SJCRH30 (cell line): ENCODE measurements around the gene MASP2. TPM values are rescaled to one million over a fixed set of nuclear protein-coding genes. Genes with fewer than 3 reads are reported as not detected.
A peak's percentile ranks its signal among the peaks of the same experiment; 100 is the strongest.

ENCODE experiments used
- DNase-seq, 2 experiments: peaks; one replicate each; pipeline ENCODE4 v3.0.0-alpha.2; 2015 to 2020
- H3K27ac ChIP-seq: fragments of 250-450 bp; sonication (Bioruptor Pico); 2 replicates; pipeline ENCODE4 v1.5.1; 2020; ENCODE audit warnings: mild to moderate bottlenecking, moderate library complexity
- H3K27me3 ChIP-seq: fragments of 250-450 bp; sonication (Bioruptor Pico); 2 replicates; pipeline ENCODE4 v1.5.1; 2020; ENCODE audit warnings: mild to moderate bottlenecking, moderate library complexity
- H3K36me3 ChIP-seq: fragments of 250-450 bp; sonication (Bioruptor Pico); 2 replicates; pipeline ENCODE4 v1.5.1; 2020; ENCODE audit warnings: mild to moderate bottlenecking, moderate library complexity
- H3K4me1 ChIP-seq: fragments of 250-450 bp; sonication (Bioruptor Pico); 2 replicates; pipeline ENCODE4 v1.5.1; 2020; ENCODE audit warnings: mild to moderate bottlenecking, moderate library complexity
- H3K4me3 ChIP-seq: fragments of 250-450 bp; sonication (Bioruptor Pico); 2 replicates; pipeline ENCODE4 v1.5.1; 2020; ENCODE audit warnings: mild to moderate bottlenecking, moderate library complexity
- H3K9me3 ChIP-seq: fragments of 250-450 bp; sonication (Bioruptor Pico); replicated peaks from 2 replicates; pipeline ENCODE4 v1.5.1; 2020; ENCODE audit warnings: mild to moderate bottlenecking, moderate library complexity
- total RNA-seq: library from RNA; depleted of rRNA; stranded (reverse); fragments of >200 nt; shearing (Covaris generic); gene quantifications from 2 replicates; pipeline ENCODE4 v1.2.3, GENCODE V29; 2014

Gene MASP2
- total RNA-seq, 1 experiment from 2014 or later, result 0.08 TPM

DNA sequence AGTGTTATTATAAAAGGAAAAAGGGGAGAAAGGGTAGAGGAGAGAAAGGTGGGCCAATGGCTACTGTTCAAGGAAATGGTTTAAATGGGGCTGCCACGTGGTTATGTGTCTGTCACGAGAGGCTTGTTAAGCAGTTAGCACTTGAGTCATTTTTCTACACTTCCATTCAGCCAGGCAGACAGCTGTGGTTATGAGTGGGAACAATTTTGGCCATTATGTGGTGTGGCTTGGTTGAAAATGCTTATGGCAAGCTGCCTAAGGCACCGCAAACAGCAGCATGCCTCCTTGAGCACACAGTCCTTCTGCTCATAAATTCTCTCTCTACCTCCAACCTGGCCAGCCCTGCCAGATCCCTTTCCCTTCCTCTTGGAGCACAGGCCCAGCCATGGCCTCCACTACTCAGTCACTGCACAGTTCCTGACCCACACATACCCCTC, 15.9 kb upstream of the MASP2 start:
- DNase-seq, result no peak
- H3K4me1 ChIP-seq, result no peaks in the 10 kb centered on the region
- no peaks in the 10 kb centered on the region for H3K9me3 ChIP-seq
- no peak overlapping the region for H3K27ac ChIP-seq
- peaks cover 35% of the 10 kb centered on the region for H3K36me3 ChIP-seq
- H3K27me3 ChIP-seq, result no peaks in the 10 kb centered on the region
- H3K4me3 ChIP-seq, result no peak overlapping the region

DNA sequence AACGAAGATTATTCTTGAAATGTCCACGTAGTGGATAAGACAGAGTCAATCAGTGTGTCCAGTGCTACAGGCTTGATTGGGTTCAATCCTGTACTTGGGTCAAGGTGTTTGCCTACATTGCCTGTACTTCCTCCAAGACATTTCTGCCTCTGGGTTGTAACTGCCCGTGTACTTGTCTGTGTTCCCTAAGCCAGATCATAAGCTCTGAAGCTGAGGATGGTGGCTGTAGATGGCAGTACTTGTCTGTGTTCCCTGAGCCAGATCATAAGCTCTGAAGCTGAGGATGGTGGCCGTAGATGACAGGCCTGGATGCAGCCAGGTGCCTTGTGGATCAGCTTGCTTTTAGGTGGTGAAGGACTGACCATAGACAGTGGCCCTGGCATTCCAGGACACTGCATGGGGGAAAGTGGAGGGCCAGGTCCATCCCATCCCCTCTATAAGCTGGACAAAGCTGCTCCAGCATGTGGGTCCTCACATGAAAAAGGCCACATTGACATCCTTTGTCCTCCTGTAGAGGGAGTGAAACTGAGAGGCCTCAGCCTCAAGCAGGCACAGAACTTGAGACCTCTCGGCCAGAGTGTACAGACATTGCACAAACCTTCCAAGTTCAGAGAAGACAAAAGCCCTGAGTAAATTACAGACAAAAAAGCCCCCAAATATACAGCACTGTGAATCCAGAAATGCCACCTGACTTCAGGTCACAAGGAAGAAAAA, 14.8 kb upstream of the MASP2 start:
- no peaks in the 10 kb centered on the region for H3K4me1 ChIP-seq
- DNase-seq, result no peak
- peaks cover 31% of the 10 kb centered on the region for H3K36me3 ChIP-seq
- no peaks in the 10 kb centered on the region for H3K9me3 ChIP-seq
- H3K27me3 ChIP-seq, result no peaks in the 10 kb centered on the region
- no peak overlapping the region for H3K4me3 ChIP-seq
- no peak overlapping the region for H3K27ac ChIP-seq

DNA sequence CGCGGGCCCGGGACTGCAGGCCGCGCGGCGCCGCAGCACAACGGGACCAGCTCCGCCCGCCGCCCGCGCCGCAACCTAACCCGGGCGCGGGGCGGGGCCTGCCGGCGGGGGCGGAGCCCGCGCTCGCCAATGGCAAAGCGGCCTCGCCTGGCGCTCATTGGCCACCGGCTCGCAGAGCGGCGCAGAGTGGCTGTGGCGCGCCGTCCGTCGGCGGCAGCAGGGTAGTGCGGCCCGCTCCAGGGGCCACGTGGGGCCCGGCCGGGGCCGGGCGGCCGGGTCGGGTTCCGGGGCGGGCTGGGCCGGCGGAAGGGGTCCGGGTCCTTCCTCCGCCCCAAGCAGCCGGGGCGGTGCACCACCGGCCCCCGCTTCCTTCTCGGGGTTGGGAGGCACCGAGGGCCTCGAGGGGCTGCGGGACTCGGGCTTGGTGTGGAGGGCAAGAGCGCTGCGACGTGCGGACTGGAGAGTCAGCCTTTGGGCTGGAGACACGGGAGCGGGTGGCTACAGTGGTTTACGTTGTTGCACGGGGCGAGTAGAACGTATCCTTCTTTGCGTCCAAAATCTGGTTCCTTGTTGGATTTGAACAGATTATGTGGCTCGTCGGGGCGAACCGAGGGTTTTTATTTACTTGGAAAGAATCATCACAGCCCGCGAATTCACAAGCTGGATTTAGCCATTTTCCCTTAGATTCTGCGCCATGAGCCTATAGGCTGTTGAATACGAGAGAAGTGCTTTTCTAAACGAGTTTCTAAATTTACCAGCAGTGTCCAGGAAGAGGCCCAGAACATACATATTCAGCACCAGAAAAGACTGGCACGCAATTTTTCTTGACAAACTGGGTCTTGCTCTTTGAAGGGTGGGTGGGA, 13.2 kb upstream of the MASP2 start, which contains the start of gene SRM:
TSS of gene SRM (minus strand) at position 51 of the 863 bp plus-strand sequence. CDS start 75 bp downstream, outside the sequence.
- peak; percentile 89 to 93 for DNase-seq
- H3K27me3 ChIP-seq, result no peaks in the 10 kb centered on the region
- no peaks in the 10 kb centered on the region for H3K9me3 ChIP-seq
- H3K4me3 ChIP-seq, result peak within 1 kb of the TSS; percentile 74
- H3K4me1 ChIP-seq, result no peaks in the 10 kb centered on the region
- peak within 1 kb of the TSS; percentile 51 for H3K27ac ChIP-seq
- peaks cover 24% of the 10 kb centered on the region for H3K36me3 ChIP-seq

DNA sequence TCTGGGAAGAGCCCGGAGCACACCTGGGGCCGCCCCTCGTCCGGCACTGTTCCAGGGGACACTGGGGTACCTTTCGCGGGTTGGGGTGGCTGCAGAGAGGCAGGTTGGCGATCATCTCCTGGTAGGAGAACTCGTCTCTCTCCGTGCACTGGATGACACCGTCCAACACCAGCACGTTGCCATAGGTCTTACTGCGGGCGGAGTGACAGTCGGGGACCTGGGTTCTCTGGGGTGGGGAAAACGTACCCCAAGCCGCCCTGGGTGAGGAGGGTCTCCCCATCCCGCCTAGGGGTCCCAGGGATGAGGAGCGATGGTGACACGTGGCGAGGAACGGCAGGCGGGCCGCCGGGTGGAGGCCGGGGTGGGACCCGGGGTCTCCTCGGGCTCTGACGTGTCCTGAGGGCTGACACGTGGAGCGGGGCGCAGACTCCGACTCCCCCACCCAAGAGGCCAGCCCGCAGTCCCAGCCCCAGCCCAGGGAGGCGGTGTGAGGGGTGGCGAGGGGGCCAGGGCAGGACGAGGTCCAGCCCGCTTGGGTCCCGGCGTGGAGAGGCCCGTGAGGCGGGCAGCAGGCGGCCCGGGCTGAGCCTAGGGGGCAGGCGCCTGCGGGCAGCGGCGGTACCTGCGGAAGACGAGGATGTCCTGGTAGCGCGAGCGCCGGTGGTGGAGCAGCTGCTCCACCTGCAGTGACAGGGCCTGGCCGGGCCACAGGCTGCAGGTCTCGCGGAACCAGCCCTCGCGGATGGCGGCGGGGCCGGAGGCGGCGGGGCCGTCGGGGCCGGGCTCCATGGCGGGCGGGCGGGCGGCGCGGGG, 12.3 kb upstream of the MASP2 start:
- DNase-seq, result no peak
- H3K9me3 ChIP-seq, result no peaks in the 10 kb centered on the region
- H3K36me3 ChIP-seq, result peaks cover 19% of the 10 kb centered on the region

DNA sequence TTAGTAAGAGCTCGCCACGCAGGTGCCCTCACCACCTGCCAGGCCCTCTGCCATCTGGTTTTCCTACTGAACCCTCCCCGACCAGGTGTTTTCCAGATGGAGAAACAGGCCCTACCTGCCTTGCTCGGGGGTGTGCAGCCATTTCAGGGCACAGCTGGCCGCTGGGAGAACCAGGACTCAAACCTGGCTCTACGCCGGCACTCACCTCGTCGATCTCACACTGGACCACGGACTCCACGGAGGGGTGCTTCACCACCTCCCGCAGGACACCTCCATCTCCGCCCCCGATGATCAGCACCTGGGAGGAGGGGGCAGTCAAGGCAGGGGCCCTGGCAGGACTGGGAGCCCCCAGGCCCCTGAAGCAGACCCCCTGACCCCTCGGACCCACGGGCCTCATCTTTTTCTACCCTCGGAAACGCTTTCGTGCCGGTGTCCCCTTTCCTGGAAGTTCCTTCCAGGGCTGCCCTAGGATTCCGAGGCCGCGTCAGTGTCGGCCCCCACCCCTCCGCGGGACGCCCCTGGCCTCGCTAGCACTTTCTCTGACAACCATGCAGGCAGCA, 11.6 kb upstream of the MASP2 start:
- Histone ChIP-seq H3K4me1 (no peaks in the 10 kb centered on the region), H3K27me3 (no peaks in the 10 kb centered on the region), H3K27ac (no peak overlapping the region), H3K4me3 (peak overlapping the region; percentile 74), H3K36me3 (peaks cover 19% of the 10 kb centered on the region), H3K9me3 (no peaks in the 10 kb centered on the region)
- no peak for DNase-seq

More for the DNA sequence above, 12.3 kb upstream of the MASP2 start:
- Histone ChIP-seq H3K27me3 (no peaks in the 10 kb centered on the region), H3K4me1 (no peaks in the 10 kb centered on the region), H3K27ac (peak overlapping the region; percentile 51), H3K4me3 (peak overlapping the region; percentile 74)

DNA sequence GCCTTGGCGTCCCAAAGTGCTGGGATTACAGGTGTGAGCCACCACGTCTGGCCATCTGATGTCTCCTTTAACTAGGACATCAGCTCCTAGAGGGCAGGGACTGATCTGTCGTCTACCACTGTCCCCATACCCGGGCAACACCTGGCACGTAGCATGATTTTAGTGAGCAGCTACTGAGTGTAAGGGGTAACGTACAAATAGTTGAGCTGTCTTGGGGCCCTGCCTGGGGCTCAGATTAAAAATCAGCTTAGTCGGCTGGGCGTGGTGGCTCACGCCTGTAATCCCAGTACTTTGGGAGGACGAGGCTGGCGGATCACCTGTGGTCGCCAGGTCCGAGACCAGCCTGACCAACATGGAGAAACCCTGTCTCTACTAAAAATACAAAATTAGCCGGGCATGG, 11.0 kb upstream of the MASP2 start:
- H3K4me3 ChIP-seq, result no peak overlapping the region
- DNase-seq, result no peak
- no peaks in the 10 kb centered on the region for H3K9me3 ChIP-seq
- H3K4me1 ChIP-seq, result no peaks in the 10 kb centered on the region
- no peaks in the 10 kb centered on the region for H3K27me3 ChIP-seq
- no peak overlapping the region for H3K27ac ChIP-seq
- peaks cover 19% of the 10 kb centered on the region for H3K36me3 ChIP-seq

DNA sequence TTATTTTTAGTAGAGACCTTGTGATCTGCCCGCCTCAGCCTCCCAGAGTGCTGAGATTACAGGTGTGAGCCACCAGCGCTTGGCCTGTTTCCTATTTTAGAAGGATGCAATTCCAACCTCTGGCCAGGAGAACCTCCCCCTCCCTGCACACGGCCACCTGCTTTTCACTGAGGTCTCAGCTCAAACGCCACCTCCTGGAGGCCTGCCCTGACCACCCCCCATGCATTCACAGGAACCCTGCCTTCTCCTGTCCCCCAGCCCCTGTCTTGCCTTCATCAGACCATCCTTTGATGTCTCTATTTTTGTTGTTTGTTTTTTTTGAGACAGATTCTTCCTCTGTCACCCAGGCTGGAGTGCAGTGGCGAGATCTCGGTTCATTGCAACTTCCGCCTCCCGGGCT, 10.4 kb upstream of the MASP2 start:
- no peak overlapping the region for H3K27ac ChIP-seq
- no peaks in the 10 kb centered on the region for H3K27me3 ChIP-seq
- no peak overlapping the region for H3K4me3 ChIP-seq
- H3K9me3 ChIP-seq, result no peaks in the 10 kb centered on the region
- DNase-seq, result no peak
- H3K4me1 ChIP-seq, result no peaks in the 10 kb centered on the region; the same call in 1 of the 2 replicates
- H3K36me3 ChIP-seq, result peaks cover 19% of the 10 kb centered on the region

DNA sequence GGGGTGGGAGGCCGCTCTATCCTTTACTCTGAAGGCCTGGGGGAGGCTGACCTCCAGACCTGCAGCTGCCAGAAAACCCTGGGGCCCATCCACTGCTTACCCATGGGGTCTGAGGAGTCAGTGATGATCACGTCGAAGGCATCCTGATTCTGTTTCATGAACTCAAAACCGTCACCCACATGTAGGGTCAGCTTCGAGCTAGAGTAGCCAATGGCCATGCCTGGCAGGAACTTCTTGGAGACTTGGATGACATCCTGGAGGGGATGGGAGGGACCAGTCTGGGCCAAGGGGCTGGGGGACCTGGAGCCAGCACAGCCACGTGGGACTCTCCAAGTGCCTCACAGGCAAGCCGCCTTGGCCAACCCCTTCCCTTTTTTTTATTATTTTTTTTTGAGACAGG, 9.5 kb upstream of the MASP2 start:
- Histone ChIP-seq H3K4me3 (no peak overlapping the region), H3K4me1 (peaks cover 9% of the 10 kb centered on the region), H3K27me3 (no peaks in the 10 kb centered on the region), H3K9me3 (no peaks in the 10 kb centered on the region), H3K27ac (no peak overlapping the region), H3K36me3 (peaks cover 19% of the 10 kb centered on the region)
- DNase-seq, result no peak

DNA sequence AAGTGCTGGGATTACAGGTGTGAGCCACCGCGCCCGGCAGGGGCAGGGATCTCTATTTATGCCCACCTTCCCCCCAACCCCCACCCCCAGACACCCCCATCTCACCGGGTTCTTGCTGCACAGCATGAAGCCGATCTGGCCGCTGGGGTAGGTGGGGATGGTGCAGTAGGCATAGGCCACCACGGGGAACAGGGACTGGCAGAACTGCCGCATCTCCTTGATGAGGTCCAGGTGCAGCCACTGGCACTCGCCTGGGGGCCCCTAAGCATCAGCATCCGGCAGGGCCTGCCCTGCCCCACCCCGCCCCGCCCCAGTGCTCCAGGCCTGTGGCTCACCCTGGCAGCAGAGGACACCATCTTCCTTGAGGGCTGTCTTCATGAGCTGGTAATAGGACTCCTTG, 8.6 kb upstream of the MASP2 start:
- H3K4me3 ChIP-seq, result no peak overlapping the region
- H3K4me1 ChIP-seq, result peaks cover 13% of the 10 kb centered on the region
- H3K27me3 ChIP-seq, result no peaks in the 10 kb centered on the region
- H3K36me3 ChIP-seq, result peaks cover 19% of the 10 kb centered on the region
- no peak for DNase-seq
- H3K9me3 ChIP-seq, result no peaks in the 10 kb centered on the region
- H3K27ac ChIP-seq, result no peak overlapping the region

DNA sequence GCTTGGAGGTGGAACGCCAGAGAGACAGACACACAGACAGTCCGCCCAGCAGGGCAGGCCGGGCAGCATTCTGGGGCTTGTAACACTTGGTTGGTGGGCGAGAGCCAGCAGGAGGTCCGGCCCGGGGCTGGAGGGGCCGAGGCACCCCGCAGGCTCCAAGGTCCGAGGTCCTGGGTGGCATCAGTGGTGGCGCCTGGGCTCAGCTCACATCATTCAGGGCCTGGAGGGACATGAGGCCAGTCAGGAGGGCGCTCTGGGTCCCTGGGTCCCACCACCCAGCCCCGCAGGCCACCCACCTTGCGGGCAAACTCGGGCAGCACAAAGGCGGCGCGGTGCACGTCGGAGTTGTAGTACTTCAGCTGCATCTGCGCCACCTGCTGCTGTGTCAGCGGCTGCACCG, 7.6 kb upstream of the MASP2 start:
- Histone ChIP-seq H3K4me3 (no peak overlapping the region), H3K27ac (no peak overlapping the region), H3K9me3 (no peaks in the 10 kb centered on the region), H3K4me1 (peaks cover 13% of the 10 kb centered on the region), H3K27me3 (no peaks in the 10 kb centered on the region), H3K36me3 (peaks cover 19% of the 10 kb centered on the region)
- DNase-seq, result no peak

DNA sequence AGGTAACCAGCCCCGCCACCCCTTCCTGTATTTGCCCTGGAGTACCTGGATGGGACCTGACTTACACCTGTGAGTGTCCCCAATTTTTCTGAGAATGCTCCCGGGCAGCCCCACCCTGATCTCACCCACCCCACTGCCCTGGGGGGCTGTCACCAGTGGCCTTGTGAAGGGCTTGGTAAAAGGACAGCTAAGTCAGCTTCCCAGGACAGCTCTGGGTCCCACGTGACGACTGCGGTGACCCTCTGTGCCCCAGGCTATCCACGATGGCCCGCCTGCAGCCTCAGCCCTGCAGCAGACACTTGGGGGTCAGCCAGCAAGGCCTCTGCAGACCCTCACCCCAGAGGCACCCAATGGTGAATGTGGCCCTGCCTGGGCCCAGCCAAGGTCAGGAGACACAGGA, 7.1 kb upstream of the MASP2 start:
- Histone ChIP-seq H3K27me3 (no peaks in the 10 kb centered on the region), H3K4me3 (no peak overlapping the region), H3K4me1 (peaks cover 13% of the 10 kb centered on the region), H3K9me3 (no peaks in the 10 kb centered on the region), H3K27ac (no peak overlapping the region), H3K36me3 (peaks cover 19% of the 10 kb centered on the region)
- no peak for DNase-seq

DNA sequence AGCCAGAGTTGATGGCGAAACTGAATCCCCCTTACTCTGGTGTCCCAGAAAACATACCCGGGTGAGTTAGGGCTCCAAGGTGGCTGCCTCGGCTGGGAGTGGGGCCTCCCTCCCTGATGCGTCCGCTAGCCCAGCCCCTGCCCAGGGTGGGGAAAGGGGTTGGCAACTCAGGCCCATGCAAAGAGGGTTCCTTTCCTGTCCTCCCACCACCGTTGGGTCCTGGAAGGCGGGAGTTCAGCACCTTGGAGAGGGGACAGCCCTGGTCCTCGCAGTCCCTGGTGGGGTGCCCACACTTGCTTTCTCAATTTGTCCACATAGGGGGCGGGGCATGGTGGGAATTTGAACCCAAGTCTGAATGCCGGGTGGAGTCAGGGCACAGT, 6.7 kb upstream of the MASP2 start:
- Histone ChIP-seq H3K9me3 (no peaks in the 10 kb centered on the region), H3K27me3 (no peaks in the 10 kb centered on the region), H3K4me3 (no peak overlapping the region), H3K36me3 (peaks cover 19% of the 10 kb centered on the region), H3K4me1 (peaks cover 13% of the 10 kb centered on the region), H3K27ac (no peak overlapping the region)
- DNase-seq, result peak; percentile 63 to 65

DNA sequence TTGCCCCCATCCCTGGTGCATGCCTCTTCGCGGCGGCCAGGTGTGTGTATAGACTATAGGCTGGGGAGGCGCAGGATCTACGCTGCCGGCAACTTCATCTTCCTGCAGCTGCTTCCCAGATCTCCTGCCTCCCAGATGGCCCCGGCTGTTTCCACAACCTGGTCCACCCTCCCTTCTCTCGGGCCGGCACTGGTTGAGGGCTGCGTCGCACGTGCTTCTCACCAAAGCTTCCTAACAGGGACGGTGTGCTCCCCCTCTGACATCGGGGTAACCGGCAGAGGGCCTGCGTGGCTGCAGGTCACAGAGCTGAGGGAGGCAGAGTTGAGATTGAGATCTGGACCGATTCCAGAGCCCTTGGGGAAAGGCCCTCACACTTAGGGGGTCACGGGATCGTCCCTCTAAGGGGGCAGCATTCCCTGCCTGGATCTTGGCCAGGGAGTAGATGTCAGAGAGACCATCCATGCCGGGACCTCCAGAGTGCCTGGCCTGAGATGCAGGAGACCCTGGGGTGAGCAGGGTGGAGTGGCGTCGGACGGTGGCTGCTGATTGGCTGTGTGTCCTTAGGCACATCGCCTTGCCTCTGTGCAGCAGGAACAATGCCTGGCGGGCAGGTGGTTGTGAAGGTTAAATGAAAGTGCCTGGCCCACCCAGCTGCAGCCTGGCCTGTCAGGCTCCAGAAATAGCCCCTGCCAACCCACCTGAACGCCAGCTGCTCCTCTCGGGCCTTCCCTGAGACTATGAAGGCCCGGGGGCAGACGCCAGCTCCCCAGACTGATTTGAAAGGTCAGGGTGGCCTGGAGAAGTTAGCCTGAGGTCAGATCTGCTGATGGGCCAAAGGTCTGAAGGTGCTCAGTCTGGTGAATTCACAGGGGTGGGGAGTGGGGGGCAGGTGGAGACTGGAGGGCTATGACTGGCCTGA, 6.1 kb upstream of the MASP2 start:
- Histone ChIP-seq H3K27ac (no peak overlapping the region), H3K27me3 (no peaks in the 10 kb centered on the region), H3K4me3 (no peak overlapping the region), H3K4me1 (peaks cover 13% of the 10 kb centered on the region), H3K9me3 (no peaks in the 10 kb centered on the region), H3K36me3 (peaks cover 17% of the 10 kb centered on the region)
- DNase-seq, result no peak
